ENCODE measurements around the gene MYRF.

DNA sequence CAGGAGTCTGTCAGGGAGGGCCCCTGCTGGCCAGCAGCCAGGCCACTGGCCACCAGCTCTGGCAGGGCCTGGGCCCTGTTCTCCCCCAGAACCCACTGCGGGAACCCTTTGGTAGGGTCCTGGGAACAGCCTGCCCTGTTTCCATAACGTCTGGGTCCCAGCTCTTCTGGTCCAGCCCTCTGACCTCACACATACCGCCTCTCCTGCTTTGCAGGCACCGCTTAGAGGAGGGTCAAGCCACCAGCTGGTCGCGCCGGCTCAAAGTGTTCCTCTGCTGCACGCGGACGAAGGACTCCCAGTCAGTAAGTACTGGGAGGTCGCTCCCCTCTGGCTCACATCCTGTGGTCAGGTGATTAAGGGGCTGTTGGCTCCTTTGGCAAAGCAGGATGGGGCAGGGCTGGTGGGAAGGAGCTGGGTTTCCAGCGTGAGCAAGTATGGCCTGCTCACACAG lies 26.6 kb upstream of the MYRF start:
- TF ChIP-seq POLR2A (IDR thresholded peaks at IDR 0.05; ENCODE audit: low read length) (no peak), GATA1 (IDR thresholded peaks at IDR 0.05; ENCODE audit: low read depth, low read length) (no peak)

Measured in erythroblast (primary cell).